Esophagus squamous epithelium (tissue), 5 donors: ENCODE results near the gene PRAMEF5. TPM values are rescaled to one million over a fixed set of nuclear protein-coding genes. Genes with fewer than 3 reads are reported as not detected.
"Not testable (repeated sequence)": the region's sequence is repeated elsewhere in the genome, so short reads cannot be mapped to it uniquely, and the experiment has no call there.

Source experiments
- DNase-seq: peaks from one replicate; lab custom pipeline; 2025; lab: John Stamatoyannopoulos, UW
- H3K27ac ChIP-seq, 4 donors: fragments of 200-600 bp; sonication (generic); one replicate each; pipeline ENCODE4 v1.5.1; 2016 to 2019; ENCODE audit warnings: mild to moderate bottlenecking in 1 of 4
- H3K27me3 ChIP-seq, 4 donors: fragments of 200-600 bp; sonication (generic); 1 replicate in 3 of 4; 2 replicates in 1 of 4; pipeline versions ENCODE4 v1.5.1 to v1.6.0; 2017 to 2021; ENCODE audit warnings: antibody characterized with exemption in 1 of 4
- H3K36me3 ChIP-seq, 3 donors: fragments of 200-600 bp; sonication (generic); one replicate each; pipeline ENCODE4 v1.5.1; 2016 to 2019
- H3K4me1 ChIP-seq, 3 donors: fragments of 200-600 bp; sonication (generic); one replicate each; pipeline ENCODE4 v1.5.1; 2017 to 2019
- H3K4me3 ChIP-seq, 4 donors: fragments of 200-600 bp; sonication (generic); 1 replicate in 3 of 4; 2 replicates in 1 of 4; pipeline ENCODE4 v1.5.1; 2016 to 2019; ENCODE audit warnings: mild to moderate bottlenecking in 2 of 4, moderate library complexity in 1 of 4
- H3K9me3 ChIP-seq, 3 donors: fragments of 200-600 bp; sonication (generic); one replicate each; pipeline ENCODE4 v1.5.1; 2016 to 2019
- WGBS, 2 donors: methylation state at CpG; one replicate each; pipeline ENCODE4 v1.1.5; 2018; 5-methylcytosine and 5-hydroxymethylcytosine counted together
- intact Hi-C: fragments of 100-400 bp; cut with DNase I; formaldehyde crosslinking; loops from one replicate; pipeline ENCODE4 v1.15.0; 2022
- small RNA-seq, 4 donors: library from RNA; depleted of rRNA; stranded (forward); fragments of <200 nt; gene quantifications; one replicate each; pipeline ENCODE3, GENCODE V24; 2016
- total RNA-seq, 4 donors: library from RNA; depleted of rRNA; stranded (reverse); fragments of >200 nt; gene quantifications; one replicate each; pipeline ENCODE4 v1.1.0, GENCODE V29; 2016
- donor health status: DM: yes; HTN: yes; CAD: no.

The PRAMEF5 gene
- total RNA-seq, 4 donors from 2014 or later, result not detected

DNA sequence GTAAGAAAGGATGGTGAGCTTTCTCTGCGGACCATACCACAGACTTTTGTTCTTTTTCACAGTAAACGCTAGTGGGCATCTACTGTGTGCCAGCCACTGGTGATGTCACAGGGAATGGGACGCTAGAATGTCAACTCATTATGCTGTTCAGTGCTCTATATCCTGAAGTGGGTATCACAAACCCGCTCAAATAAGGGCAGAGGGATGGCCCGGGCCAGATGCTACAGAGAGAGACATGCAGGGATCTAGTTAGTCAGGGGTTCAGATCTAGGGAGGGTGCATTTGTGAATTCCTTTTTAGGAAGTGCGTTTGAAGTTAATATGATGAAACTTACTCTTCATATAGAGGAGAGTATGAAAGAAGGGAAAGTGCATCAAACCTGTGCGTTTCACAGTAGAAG, 6.9 kb upstream of the PRAMEF5 start:
- H3K4me1 ChIP-seq, H3K36me3 ChIP-seq, H3K27me3 ChIP-seq, H3K27ac ChIP-seq, intact Hi-C loops, DNase-seq, H3K4me3 ChIP-seq, H3K9me3 ChIP-seq: not testable (repeated sequence)
- 64 to 89% methylated on average over 5 to 6 of the region's 7 CpGs for WGBS, 2 donors

DNA sequence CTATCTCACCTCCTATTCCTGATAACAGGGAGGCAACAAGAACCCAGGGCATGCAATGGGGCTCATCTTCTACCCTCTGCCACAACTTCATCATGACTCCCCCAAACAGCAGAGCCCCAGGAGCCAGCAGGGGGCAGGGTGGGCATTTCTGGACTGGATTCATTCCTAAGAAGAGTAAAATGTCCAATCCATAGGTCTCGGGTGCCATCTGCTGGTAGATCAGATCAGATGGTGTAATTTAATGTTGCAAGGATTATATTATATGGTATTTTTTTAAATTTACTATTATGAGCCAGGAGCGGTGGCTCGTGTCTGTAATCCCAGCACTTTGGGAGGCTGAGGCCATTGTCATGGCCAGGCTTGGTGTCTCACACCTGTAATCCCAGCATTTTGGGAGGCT, 11.1 kb downstream of the PRAMEF5 start:
- H3K4me1 ChIP-seq, H3K27ac ChIP-seq, H3K9me3 ChIP-seq, intact Hi-C loops, H3K27me3 ChIP-seq, H3K36me3 ChIP-seq, H3K4me3 ChIP-seq, DNase-seq: not testable (repeated sequence)
- WGBS, 2 donors, result no CpG with 5 or more reads among the region's 3 CpGs

DNA sequence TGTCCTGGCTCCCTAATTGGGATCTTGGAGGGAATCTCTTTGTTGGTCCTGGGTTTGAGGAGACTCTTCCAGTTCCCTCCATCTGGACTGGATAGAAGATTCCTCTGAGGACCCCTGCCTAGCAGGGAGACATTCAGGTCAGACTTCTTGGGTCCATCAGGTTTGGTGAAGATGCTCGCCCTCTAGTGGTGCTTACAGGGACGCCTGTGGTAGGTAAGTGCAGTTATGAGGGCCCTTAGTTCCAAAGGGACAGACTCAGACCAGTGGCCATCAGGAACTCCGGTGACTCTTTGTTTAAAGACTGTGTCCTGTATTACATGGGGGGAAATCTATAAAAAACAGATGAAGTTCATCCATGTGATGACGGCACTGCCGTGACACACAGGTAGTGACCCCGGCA, 23.0 kb downstream of the PRAMEF5 start:
- WGBS, 2 donors, result 26% methylated on average over 3 of the region's 6 CpGs; no CpG with 5 or more reads in 1 of the 2 donors
- H3K4me3 ChIP-seq, H3K27me3 ChIP-seq, H3K4me1 ChIP-seq, intact Hi-C loops, H3K36me3 ChIP-seq, H3K9me3 ChIP-seq, H3K27ac ChIP-seq, DNase-seq: not testable (repeated sequence)

DNA sequence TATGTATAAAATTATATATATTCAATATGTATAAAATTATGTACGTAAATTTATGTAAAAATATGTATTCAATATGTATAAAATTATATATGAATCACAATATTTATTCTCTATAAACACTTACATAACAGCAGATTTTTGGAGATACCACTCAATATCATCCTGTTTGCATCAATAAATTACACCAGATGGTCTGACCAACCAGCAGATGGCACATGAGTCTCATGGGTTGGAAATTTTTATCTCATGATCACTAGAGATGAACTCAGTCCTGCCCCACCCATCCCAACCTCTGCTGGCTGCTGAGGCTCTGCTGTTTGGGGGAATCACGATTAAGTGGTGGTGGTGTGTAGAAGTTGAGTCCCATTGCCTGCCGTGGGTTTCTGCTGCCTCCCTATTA, 25.6 kb downstream of the PRAMEF5 start:
- DNase-seq, result not testable (repeated sequence)

DNA sequence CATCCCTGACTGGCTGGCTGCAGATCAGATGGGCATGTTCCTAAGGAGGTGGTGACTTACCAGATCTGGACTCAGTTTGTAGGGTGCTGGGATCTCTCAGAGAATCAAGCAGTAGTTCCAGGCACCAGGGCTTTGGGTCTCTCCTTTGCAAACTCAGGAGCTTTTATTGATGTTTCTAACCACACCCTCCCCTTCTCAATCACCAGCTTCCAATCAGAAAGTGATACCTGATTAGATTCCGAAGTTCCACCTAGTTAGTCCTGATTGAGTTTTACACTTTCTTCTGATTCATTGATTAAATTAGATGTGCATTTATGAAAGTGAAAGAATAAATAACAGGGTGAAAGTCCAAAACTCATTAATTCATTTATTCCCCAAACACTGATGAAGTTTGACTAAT, 31.0 kb downstream of the PRAMEF5 start, which contains the start of gene PRAMEF8:
Gene PRAMEF8 (minus strand): TSS at position 101 of the 400 bp plus-strand sequence. CDS start 1,046 bp downstream, outside the sequence.
- intact Hi-C loops, H3K4me3 ChIP-seq, H3K27me3 ChIP-seq, H3K9me3 ChIP-seq, DNase-seq, H3K36me3 ChIP-seq, H3K4me1 ChIP-seq, H3K27ac ChIP-seq: not testable (repeated sequence)
- WGBS, 2 donors, result no CpG with 5 or more reads among the region's 1 CpG

More for the DNA sequence above, 25.6 kb downstream of the PRAMEF5 start:
- H3K4me3 ChIP-seq, H3K27me3 ChIP-seq, H3K4me1 ChIP-seq, H3K9me3 ChIP-seq, intact Hi-C loops, H3K36me3 ChIP-seq, H3K27ac ChIP-seq: not testable (repeated sequence)
- WGBS, 2 donors, result 68 to 75% methylated on average over 2 to 3 of the region's 3 CpGs

DNA sequence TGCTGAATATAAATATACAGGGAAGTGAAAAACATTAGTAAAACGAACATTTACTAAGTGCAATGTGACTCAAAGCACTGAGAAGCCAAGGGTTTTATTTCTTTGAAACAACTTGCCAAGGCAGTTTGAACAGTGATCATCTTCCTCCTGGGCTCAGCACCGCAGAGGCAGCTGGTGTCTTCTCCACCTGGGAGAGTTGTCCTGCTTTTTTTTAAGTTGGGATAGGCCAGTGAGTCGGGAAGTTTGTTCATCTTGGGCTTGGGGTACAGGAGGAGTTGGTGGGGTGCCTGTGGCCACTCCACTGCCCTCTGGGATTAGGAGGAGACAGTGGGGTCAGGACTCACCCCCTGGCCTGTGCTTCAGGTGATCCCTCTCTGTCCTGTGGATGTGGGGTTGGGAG, 35.0 kb downstream of the PRAMEF5 start:
- intact Hi-C loops, H3K4me3 ChIP-seq, H3K27me3 ChIP-seq, H3K36me3 ChIP-seq, DNase-seq, H3K27ac ChIP-seq, H3K9me3 ChIP-seq, H3K4me1 ChIP-seq: not testable (repeated sequence)
- no CpG with 5 or more reads among the region's 3 CpGs for WGBS, 2 donors

DNA sequence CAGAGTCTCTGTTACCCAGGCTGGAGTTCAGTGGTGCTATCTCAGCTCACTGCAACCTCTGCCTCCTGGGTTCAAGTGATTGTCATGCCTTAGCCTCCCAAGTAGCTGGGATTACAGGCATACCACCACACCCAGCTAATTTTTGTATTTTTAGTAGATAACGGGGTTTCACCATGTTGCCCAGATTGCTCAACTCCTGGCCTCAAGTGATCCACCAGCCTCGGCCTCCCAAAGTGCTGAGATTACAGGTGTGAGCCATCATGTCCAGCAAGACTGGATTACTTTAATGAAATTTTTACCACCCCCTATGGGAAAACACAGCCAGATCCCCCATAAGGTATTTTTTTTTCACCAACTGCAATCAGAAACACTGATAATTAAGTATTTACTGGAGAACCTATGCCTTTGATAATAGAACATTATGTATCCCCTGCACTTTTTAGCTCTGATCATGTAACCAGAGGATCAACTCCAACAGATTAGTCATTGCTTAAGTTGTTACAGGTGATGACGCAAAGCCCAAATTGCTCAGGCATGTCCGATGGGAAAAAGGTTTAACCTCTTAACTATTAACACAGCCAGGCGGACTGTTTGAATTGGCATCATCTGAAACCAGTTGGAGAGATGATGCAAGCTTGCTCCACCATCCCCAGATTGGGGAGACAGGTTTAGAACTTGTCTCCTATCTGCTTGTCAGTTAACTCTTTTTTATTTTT, 43.4 kb downstream of the PRAMEF5 start:
- H3K4me3 ChIP-seq, H3K27ac ChIP-seq, H3K9me3 ChIP-seq, DNase-seq, H3K27me3 ChIP-seq, intact Hi-C loops, H3K4me1 ChIP-seq, H3K36me3 ChIP-seq: not testable (repeated sequence)
- WGBS, 2 donors, result 59% methylated on average over 2 of the region's 5 CpGs; no CpG with 5 or more reads in 1 of the 2 donors

DNA sequence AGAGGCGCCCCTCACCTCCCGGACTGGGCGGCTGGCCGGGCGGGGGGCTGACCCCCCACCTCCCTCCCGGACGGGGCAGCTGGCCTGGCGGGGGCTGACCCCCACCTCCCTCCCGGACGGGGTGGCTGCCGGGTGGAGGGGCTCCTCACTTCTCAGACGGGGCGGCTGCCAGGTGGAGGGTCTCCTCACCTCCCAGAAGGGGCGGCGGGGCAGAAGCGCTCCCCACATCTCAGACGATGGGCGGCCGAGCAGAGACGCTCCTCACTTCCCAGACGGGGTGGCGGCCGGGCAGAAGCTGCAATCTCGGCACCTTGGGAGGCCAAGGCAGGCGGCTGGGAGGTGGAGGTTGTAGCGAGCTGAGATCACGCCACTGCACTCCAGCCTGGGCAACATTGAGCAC, 44.7 kb downstream of the PRAMEF5 start:
- intact Hi-C loops, H3K36me3 ChIP-seq, H3K4me3 ChIP-seq, H3K4me1 ChIP-seq, H3K27ac ChIP-seq, H3K27me3 ChIP-seq, DNase-seq, H3K9me3 ChIP-seq: not testable (repeated sequence)
- no CpG with 5 or more reads among the region's 27 CpGs for whole genome bisulfite sequencing, 2 donors

DNA sequence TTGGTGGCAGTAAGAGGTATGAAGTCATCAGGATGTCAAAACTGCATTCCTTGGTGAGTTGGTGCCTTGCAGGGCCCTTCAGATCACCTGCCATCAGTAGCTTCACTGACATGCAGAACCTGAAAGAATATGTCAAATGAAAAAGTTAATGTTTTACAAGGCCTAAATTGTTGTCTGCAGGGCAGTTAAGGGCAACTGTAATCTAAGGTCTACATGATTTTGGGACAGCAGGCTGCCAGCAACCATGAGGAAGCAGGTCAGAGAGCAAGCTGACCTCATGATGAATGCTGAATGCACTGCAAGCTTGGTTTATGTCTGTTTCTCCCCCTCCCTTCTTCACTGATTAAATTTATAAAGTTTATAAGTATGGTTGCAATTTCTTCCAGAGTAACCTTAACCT, 48.2 kb downstream of the PRAMEF5 start:
- H3K9me3 ChIP-seq, H3K27me3 ChIP-seq, DNase-seq, H3K4me3 ChIP-seq, H3K36me3 ChIP-seq, H3K27ac ChIP-seq, intact Hi-C loops, H3K4me1 ChIP-seq: not testable (repeated sequence)

DNA sequence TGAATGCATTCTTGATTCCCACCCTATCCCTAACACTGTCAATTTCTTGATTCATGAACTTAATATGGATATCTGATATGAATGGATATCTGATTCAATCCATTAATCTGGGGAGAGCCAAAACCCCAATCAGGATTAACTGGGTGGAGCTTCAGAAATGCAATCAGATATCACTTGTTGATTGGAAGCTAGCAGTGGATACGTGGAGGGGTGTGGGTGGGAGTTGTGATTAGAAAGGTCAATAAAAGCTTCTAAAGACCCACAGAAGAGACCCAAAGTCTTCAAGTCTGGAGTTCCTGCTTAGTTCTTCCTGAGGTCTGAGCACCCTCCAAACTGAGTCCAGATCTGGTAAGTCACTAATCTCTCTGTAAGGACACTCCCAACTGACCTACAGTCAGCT, 49.2 kb downstream of the PRAMEF5 start, which contains the start of gene PRAMEF33:
Gene PRAMEF33 (plus strand): TSS at position 301 of the 400 bp plus-strand sequence. CDS start 2,416 bp downstream, outside the sequence.
- H3K27ac ChIP-seq, intact Hi-C loops, H3K4me3 ChIP-seq, H3K4me1 ChIP-seq, H3K27me3 ChIP-seq, H3K9me3 ChIP-seq, H3K36me3 ChIP-seq, DNase-seq: not testable (repeated sequence)
- WGBS, 2 donors, result no CpG with 5 or more reads among the region's 1 CpG

Small RNAs within 50 kb of the gene (small RNA-seq; reads per million reads assigned to genes)
- gene RNU6-771P, result 0 reads per million in 4 donors

Other genes with a start within 250 kb of the PRAMEF5 start
- not detected for gene PRAMEF27, start 197.6 kb upstream of the PRAMEF5 start, total RNA-seq
- gene HNRNPCL3, start 193.4 kb upstream of the PRAMEF5 start, total RNA-seq, result not detected
- gene PRAMEF25, start 183.4 kb upstream of the PRAMEF5 start, total RNA-seq, result not detected
- gene HNRNPCL2, start 137.3 kb upstream of the PRAMEF5 start, total RNA-seq, result not detected
- not detected for gene PRAMEF26, start 98.2 kb upstream of the PRAMEF5 start, total RNA-seq
- gene HNRNPCL4, start 88.6 kb upstream of the PRAMEF5 start, total RNA-seq, result not detected
- gene PRAMEF9, start 82.3 kb upstream of the PRAMEF5 start, total RNA-seq, result not detected
- gene PRAMEF13, start 52.8 kb upstream of the PRAMEF5 start, total RNA-seq, result not detected
- not detected for gene PRAMEF18, start 28.0 kb upstream of the PRAMEF5 start, total RNA-seq
- gene PRAMEF8, start 30.9 kb downstream of the PRAMEF5 start, total RNA-seq, result not detected
- gene PRAMEF33, start 49.3 kb downstream of the PRAMEF5 start, total RNA-seq, result not detected
- not detected for gene PRAMEF15, start 61.4 kb downstream of the PRAMEF5 start, total RNA-seq
- gene PRAMEF14, start 92.9 kb downstream of the PRAMEF5 start, total RNA-seq, result not detected
- gene PRAMEF19, start 117.7 kb downstream of the PRAMEF5 start, total RNA-seq, result not detected
- gene PRAMEF17, start 135.4 kb downstream of the PRAMEF5 start, total RNA-seq, result not detected
- not detected for gene PRAMEF20, start 156.3 kb downstream of the PRAMEF5 start, total RNA-seq